Measurements from ENCODE around the gene KLF9.
A peak's percentile ranks its signal among the peaks of the same experiment; 100 is the strongest.
"Not testable (repeated sequence)": the region's sequence is repeated elsewhere in the genome, so short reads cannot be mapped to it uniquely, and the experiment has no call there.

KLF9 gene

GRCh38 chr9:70403166-70403565 lies 11.3 kb downstream of the KLF9 start:
- no peak for DNase-seq

- DNase-seq: no peak
Observed at GRCh38 chr9:70402213-70402612, 12.2 kb downstream of the KLF9 start.

GRCh38 chr9:70401241-70401640 lies 13.2 kb downstream of the KLF9 start:
- DNase-seq: not testable (repeated sequence)

GRCh38 chr9:70400107-70400892 lies 14.2 kb downstream of the KLF9 start:
- no peak for DNase-seq

GRCh38 chr9:70399141-70399540 lies 15.3 kb downstream of the KLF9 start:
- no peak for DNase-seq

GRCh38 chr9:70398145-70398556 lies 16.3 kb downstream of the KLF9 start:
- peak; percentile 60 for DNase-seq

GRCh38 chr9:70395652-70396051 lies 18.8 kb downstream of the KLF9 start:
- no peak for DNase-seq

GRCh38 chr9:70392850-70393249 lies 21.6 kb downstream of the KLF9 start:
- DNase-seq: no peak

GRCh38 chr9:70392189-70392588 lies 22.3 kb downstream of the KLF9 start:
- DNase-seq: peak; percentile 28

- DNase-seq: no peak
Observed at GRCh38 chr9:70390933-70391341, 23.5 kb downstream of the KLF9 start.

GRCh38 chr9:70389621-70390266 lies 24.7 kb downstream of the KLF9 start:
- no peak for DNase-seq

GRCh38 chr9:70389188-70389587 lies 25.3 kb downstream of the KLF9 start:
- no peak for DNase-seq

- DNase-seq: no peak
Observed at GRCh38 chr9:70387663-70388062, 26.8 kb downstream of the KLF9 start.

GRCh38 chr9:70385426-70385825 lies 29.0 kb downstream of the KLF9 start:
- no peak for DNase-seq

GRCh38 chr9:70382709-70383605 lies 31.5 kb downstream of the KLF9 start:
- no peak for DNase-seq

- no peak for DNase-seq
Observed at GRCh38 chr9:70382046-70382708, 32.3 kb downstream of the KLF9 start.

GRCh38 chr9:70374962-70375618 lies 39.4 kb downstream of the KLF9 start:
- no peak for DNase-seq

- DNase-seq: no peak
Observed at GRCh38 chr9:70367305-70367930, 47.0 kb downstream of the KLF9 start.

- no peak for DNase-seq
Observed at GRCh38 chr9:70363760-70364159, 50.7 kb downstream of the KLF9 start.

- no peak for DNase-seq
Observed at GRCh38 chr9:70362952-70363351, 51.5 kb downstream of the KLF9 start.

GRCh38 chr9:70355801-70356200 lies 58.7 kb downstream of the KLF9 start:
- DNase-seq: no peak

- peak; percentile 30 for DNase-seq
Observed at GRCh38 chr9:70352802-70353201, 61.7 kb downstream of the KLF9 start.
